Kidney (tissue), 14 donors: ENCODE data around the gene TICRR. TPM values are rescaled to one million over a fixed set of nuclear protein-coding genes. Genes with fewer than 3 reads are reported as not detected.
"Not testable (repeated sequence)": the region's sequence is repeated elsewhere in the genome, so short reads cannot be mapped to it uniquely, and the experiment has no call there.

ENCODE experiments used
- DNase-seq, 5 donors: peaks; one replicate each; pipeline ENCODE4 v3.0.0-alpha.2; 2013 to 2020
- FAIRE-seq: peaks from 2 replicates; lab custom pipeline; 2012; peaks lifted over from hg19 to GRCh38; lab: Jason Lieb, UNC
- H3K27ac ChIP-seq, 2 donors: one replicate each; pipeline ENCODE4 v1.7.0; 2013; ENCODE audit warnings: low read depth in 2 of 2, low read length in 2 of 2, inconsistent platforms in 1 of 2
- H3K27me3 ChIP-seq: one replicate; pipeline ENCODE4 v1.7.1; 2013; ENCODE audit warnings: low read length, inconsistent platforms; ENCODE audit not compliant: control insufficient read depth, insufficient read depth
- H3K36me3 ChIP-seq, 3 donors: one replicate each; pipeline versions ENCODE4 v1.7.0 to v1.7.1; 2013; ENCODE audit warnings: low read length in 3 of 3, control low read depth in 1 of 3, inconsistent platforms in 1 of 3; ENCODE audit not compliant: insufficient read depth in 3 of 3, control insufficient read depth in 2 of 3
- H3K4me1 ChIP-seq, 3 donors: one replicate each; pipeline versions ENCODE4 v1.7.0 to v1.7.1; 2013; ENCODE audit warnings: low read length in 3 of 3, inconsistent platforms in 1 of 3, low read depth in 1 of 3; ENCODE audit not compliant: control insufficient read depth in 2 of 3, insufficient read depth in 2 of 3
- H3K4me3 ChIP-seq, 3 donors: one replicate each; pipeline versions ENCODE4 v1.7.0 to v1.8.1; 2013; ENCODE audit warnings: low read length in 3 of 3, control low read depth in 1 of 3, inconsistent platforms in 1 of 3
- H3K9ac ChIP-seq, 3 donors: one replicate each; pipeline versions ENCODE4 v1.7.0 to v1.7.1; 2013; ENCODE audit warnings: low read length in 3 of 3, control low read depth in 1 of 3, inconsistent platforms in 1 of 3
- H3K9me3 ChIP-seq, 3 donors: one replicate each; pipeline versions ENCODE4 v1.7.0 to v1.7.1; 2013; ENCODE audit warnings: low read length in 3 of 3, control low read depth in 1 of 3, inconsistent platforms in 1 of 3; ENCODE audit not compliant: control insufficient read depth in 2 of 3, insufficient read depth in 1 of 3
- intact Hi-C: fragments of 100-400 bp; cut with DNase I; formaldehyde crosslinking; loops from one replicate; pipeline ENCODE4 v1.11.1; 2022
- polyA plus RNA-seq: library from polyadenylated mRNA; stranded (reverse); fragments of 350-450 nt; fragmentation: Illumina TruSeq; extraction: RNeasy Lipid Tissue Mini Kit (QIAGEN cat#74804); gene quantifications from one replicate; pipeline ENCODE4 v1.2.3, GENCODE V29; 2014; ENCODE audit warnings: low read depth, low replicate concordance; ENCODE audit not compliant: insufficient read depth
- total RNA-seq: library from RNA; stranded (reverse); fragmentation: NEBNext Ultra II Directional; extraction: Animal tissue kit (Norgen Biotek cat#: 25700); gene quantifications from one replicate; pipeline ENCODE4 v1.2.1, GENCODE V29; 2021
- TF ChIP-seq, protein P1 (sequence below): IDR thresholded peaks from 3 replicates; pipeline ENCODE4 v1.5.1; 2012; ENCODE audit warnings: mild to moderate bottlenecking, moderate library complexity, borderline replicate concordance; ENCODE audit not compliant: insufficient read depth; ENCODE audit errors: extremely low read depth
- donor health status: control.
- donor health status: control.
- donor health status: control.
- donor health status: control.
- donor health status: control.
- donor health status: DM: yes; HTN: yes; CAD: no.
- donor health status: Normal renal cell carcinoma (clear cell type).

The TICRR gene
- total and polyA plus RNA-seq, 2 donors from 2014 or later, result 0.25 TPM; not detected in 1

DNA sequence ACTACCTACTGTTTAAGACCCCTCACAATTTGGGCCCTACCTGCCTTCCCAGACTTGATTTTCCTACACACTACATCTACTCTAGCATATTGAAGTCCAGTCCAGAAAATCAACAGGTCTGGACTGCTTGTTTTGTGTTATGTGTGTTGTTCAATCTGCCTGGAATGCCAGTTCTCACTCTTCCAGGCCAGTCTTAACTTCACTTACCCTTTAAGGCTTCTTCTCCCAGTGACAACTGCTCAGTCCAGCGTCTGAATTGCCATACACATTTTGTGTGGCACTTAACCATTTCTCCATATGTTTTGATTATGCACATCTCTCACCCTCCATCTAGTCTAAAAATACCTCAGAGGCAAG is 1.1 kb downstream of the TICRR start:
- DNase-seq (no peak), FAIRE-seq (no peak)
- Histone ChIP-seq H3K27me3 (no peaks in the 10 kb centered on the region), H3K9me3 (no peaks in the 10 kb centered on the region), H3K4me3 (peak overlapping the region in 2 of 3 donors; percentile 67 to 70), H3K4me1 (peaks cover 0 to 6% (median 0%) of the 10 kb centered on the region in 3 donors), H3K36me3 (no peaks in the 10 kb centered on the region), H3K27ac (no peak overlapping the region), H3K9ac (peak overlapping the region in 1 of 3 donors; percentile 52)
- intact Hi-C loops, result no loop called here
- TF ChIP-seq, protein P1, sequence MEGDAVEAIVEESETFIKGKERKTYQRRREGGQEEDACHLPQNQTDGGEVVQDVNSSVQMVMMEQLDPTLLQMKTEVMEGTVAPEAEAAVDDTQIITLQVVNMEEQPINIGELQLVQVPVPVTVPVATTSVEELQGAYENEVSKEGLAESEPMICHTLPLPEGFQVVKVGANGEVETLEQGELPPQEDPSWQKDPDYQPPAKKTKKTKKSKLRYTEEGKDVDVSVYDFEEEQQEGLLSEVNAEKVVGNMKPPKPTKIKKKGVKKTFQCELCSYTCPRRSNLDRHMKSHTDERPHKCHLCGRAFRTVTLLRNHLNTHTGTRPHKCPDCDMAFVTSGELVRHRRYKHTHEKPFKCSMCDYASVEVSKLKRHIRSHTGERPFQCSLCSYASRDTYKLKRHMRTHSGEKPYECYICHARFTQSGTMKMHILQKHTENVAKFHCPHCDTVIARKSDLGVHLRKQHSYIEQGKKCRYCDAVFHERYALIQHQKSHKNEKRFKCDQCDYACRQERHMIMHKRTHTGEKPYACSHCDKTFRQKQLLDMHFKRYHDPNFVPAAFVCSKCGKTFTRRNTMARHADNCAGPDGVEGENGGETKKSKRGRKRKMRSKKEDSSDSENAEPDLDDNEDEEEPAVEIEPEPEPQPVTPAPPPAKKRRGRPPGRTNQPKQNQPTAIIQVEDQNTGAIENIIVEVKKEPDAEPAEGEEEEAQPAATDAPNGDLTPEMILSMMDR, result no peak

DNA sequence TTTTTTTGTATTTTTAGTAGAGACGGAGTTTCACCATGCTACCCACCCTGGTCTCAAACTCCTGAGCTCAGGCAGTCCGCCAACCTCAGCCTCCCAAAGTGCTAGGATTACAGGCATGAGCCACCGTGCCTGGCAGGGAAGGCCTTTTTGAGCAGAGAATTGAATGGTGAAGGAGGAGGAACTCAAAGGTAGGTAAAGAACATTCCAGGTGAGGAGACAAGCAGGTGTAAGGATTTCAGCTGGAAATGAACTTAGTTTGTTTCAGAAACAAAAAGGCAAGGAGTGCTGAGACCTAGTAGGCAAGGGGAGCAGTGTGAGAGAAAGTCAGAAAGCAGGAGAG is 2.5 kb downstream of the TICRR start:
- Histone ChIP-seq H3K36me3 (no peaks in the 10 kb centered on the region), H3K9ac (no peak overlapping the region), H3K27me3 (no peaks in the 10 kb centered on the region), H3K4me3 (no peak overlapping the region), H3K9me3 (no peaks in the 10 kb centered on the region), H3K27ac (no peak overlapping the region), H3K4me1 (peaks cover 0 to 6% (median 0%) of the 10 kb centered on the region in 3 donors)
- intact Hi-C loops, result no loop called here
- FAIRE-seq (no peak), DNase-seq (no peak)
- TF ChIP-seq, protein P1, result no peak

DNA sequence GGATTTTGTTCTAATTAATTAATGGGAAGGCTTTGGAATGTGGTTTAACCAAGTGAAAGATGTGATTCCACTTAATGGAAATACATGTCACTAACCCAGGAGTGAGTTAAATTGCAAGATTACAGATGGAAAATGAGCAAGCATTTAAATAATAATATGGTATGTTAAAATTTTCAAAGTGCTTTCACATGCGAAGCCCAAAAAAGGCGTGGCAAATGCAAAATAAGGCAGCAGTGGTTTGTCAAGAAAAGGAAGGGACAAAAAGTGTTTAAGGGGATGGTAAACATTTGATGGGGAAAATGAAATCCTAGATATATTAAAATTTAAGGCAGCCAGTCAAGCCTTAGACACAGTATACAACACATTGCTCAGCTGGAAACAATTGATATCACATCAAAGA is 2.9 kb downstream of the TICRR start:
- H3K4me3 ChIP-seq, result no peak overlapping the region
- H3K9me3 ChIP-seq, result no peaks in the 10 kb centered on the region
- H3K9ac ChIP-seq, result no peak overlapping the region
- TF ChIP-seq, protein P1, result no peak
- no peak for DNase-seq
- intact Hi-C loops, result no loop called here
- H3K36me3 ChIP-seq, result no peaks in the 10 kb centered on the region
- H3K27me3 ChIP-seq, result no peaks in the 10 kb centered on the region
- no peak overlapping the region for H3K27ac ChIP-seq
- H3K4me1 ChIP-seq, result peaks cover 0 to 6% (median 0%) of the 10 kb centered on the region in 3 donors
- FAIRE-seq, result no peak

DNA sequence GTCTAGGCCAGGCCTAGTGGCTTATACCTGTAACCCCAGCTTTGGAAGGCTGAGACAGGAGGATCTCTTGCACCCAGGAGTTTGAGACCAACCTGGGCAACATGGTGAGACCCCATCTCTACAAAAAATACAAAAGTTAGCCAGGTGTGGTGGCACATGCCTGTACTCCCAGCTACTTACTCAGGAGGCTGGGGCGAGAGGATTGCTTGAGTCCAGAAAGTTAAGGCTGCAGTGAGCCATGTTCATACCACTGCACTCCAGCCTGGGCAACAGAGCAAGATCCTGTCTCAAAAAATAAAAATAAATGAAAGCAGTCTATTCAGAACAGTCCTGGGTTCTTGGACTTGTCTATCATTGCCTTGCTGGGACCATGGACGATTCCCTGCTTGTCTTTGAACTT is 5.5 kb downstream of the TICRR start:
- DNase-seq, H3K27me3 ChIP-seq, H3K4me3 ChIP-seq, H3K9me3 ChIP-seq, H3K27ac ChIP-seq, intact Hi-C loops, H3K9ac ChIP-seq, H3K4me1 ChIP-seq, FAIRE-seq, H3K36me3 ChIP-seq: not testable (repeated sequence)
